RPMI8226 (cell line): ENCODE data around the gene KRCC1.
"Not testable (repeated sequence)": the region's sequence is repeated elsewhere in the genome, so short reads cannot be mapped to it uniquely, and the experiment has no call there.

Experiments
- DNase-seq: peaks from one replicate; pipeline ENCODE4 v3.0.0-alpha.2; 2015

Gene KRCC1

DNA sequence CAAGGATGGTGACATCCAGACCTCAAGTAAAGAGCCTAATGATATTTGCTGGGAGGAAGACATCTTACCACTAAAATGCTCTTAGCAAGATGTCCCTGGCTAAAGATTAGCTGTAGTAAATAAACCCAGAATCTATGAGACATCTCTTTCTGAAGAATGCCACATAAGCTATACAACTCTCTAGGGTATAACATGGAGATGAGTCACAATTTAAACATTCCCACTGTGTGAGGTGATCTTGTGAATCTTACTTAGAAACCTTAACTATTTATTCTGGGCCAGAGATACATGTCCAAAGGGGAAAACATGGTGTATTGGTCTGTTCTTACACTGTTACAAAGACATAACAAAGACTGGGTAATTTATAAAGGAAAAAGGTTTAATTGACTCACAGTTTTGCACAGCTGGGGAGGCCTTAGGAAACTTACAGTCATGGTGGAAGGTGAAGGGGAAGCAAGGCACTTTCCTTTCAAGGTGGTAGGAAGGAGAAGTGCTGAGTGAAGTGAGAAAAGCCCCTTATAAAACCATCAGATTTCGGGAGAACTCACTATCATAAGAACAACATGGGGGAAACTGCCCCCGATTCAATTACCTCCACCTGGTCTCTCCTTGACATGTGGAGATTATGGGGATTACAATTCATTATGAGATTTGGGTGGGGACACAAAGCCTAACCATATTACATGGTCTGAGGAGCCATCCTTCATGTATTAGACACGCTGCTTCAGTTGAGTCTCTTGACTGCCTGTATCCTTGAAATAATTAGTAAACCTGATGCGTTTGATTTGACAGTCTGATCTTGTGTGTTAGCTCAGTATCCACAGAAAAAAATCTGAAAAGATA is 17.1 kb downstream of the KRCC1 start:
- DNase-seq: no peak

DNA sequence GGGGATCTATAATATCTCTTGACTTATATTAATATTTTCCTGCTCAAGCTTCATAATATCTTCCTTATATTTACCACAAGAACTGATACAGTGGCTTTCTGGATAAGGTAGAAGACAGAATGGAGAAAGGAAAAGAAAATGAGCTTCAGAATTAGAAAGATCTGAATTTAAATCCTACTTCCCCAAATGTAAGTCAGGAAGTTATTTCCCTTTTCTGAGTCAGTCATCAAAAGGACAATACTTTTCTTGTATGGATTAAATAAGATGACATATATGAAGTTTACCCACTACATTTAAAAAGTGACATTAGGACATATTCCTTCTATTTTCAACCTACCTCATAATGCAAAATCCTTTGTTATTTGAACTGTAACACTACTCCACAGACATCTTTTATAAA is 19.0 kb downstream of the KRCC1 start:
- DNase-seq: no peak

DNA sequence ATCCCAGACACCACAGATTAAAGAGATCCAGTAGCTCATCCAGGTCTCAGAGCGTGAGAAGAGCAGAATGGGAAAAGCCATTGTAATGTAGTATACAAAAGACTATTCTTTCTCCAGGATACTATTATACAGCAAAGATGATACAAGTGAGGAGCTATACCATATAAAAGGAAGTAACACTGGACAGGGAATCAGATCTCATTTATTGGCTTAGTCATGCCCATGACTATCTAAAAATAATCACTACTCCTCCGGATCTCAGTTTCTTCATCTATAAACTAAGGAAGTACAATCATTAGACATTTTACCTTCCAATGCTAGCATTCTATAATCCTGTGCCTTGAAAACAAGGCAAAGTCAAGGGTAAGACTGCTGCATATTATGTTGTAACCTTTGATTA is 19.4 kb downstream of the KRCC1 start:
- DNase-seq: no peak

DNA sequence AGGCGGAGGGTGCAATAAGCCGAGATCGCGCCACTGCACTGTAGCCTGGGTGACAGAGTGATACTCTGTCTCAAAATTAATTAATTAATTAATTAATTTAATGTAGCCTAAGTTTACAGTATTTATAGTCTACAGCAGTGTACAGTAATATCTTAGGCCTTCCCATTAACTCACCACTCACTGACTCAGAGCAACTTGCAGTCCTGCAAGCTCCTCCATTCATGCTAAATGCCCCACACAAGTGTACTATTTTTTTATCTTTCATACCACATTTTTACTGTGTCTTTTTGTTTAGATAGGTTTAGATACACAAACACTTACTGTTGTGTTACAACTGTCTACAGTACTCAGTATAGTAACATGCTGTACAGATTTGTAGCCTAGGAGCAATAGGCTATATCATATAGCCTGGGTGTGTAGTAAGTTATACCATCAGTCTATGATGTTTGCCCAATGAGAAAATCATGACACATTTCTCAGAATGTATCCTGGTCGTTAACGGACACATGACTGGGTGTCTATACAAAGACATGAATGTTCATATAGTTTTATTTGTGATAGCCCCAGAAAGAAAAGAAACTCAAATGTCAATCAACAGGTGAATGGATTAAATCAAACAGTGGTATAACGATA is 23.4 kb downstream of the KRCC1 start:
- DNase-seq: no peak

DNA sequence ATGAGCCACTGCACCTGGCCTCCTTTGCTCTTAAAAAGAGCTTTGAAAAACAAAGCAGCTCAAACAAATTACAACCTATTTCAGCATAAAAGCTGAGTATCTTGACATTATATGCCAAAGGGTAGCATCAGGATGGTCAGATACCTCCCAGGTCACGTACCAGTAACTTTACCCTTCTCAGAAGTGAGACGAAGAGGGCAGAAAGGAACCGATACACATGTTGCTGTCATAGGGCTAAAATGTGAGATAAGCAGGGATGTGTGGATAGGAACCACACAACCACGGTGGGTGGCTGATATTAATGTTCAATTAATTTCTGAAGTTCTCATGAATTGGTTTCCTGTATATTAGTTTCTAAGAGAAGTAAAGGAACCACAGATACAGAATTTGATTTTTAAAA is 26.7 kb downstream of the KRCC1 start:
- no peak for DNase-seq

DNA sequence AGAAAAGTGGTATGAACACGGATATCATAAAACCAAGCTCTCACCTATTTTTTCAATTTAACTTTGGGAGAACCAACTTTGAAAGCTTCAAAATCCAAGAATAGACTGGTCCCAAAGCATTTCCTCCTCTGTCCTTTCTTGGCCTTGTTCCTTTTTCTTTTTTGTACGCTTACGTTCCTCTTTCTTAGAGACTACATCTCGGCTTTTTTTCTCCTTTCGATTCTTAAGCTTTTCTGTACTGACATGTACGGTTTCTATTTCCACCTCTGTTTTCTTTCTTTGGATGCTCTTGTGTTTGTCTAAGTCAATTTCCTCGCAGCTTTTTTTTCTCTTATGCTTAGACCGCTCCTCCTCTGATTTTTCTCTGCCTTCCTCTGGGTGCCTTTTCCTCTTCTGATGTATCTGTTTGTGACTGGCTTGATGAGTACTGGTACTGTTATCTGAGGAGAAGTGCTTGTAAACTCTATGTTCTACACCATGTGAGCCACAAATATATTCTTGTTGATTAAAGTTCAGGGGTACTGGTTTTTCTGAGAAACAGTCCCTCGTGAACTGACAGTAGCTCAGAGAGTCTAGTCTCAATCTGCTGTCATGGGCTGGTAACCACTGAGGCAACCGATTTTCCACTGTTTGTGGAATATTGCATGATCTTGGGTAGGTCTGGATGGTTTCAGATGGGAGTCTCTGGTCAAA is 27.7 kb downstream of the KRCC1 start:
- no peak for DNase-seq

DNA sequence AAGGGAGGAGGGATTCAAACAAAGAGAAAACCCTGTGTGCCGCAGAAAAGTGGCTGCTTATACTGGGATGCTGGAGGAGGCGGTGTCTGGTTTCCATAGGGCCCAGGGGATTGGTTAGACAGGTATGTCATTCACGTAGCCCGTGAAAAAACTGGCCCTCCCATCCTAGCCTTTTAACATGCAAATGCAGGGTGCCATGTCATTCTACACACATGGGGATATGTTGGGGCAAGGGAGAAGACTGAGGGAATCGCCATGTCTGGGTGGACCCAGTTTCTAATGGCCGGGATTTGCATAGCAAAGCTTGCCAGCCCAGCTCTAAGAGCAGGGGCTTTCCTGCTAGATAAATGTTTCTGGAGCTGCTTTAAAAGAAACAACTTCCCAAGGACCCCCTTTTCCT is 31.1 kb downstream of the KRCC1 start:
- DNase-seq: no peak

DNA sequence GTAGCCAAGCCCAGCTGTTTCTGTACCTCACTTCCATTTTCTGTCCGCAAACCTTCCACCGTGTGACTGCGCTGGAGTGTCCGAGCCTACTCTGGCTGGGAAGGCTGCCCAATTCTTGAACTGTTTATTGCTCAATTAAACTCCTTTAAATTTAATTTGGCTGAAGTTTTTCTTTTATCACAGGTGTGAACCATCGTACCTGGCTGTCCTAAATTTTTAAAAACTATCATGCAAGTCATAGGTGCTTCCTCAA is 33.0 kb downstream of the KRCC1 start:
- no peak for DNase-seq

DNA sequence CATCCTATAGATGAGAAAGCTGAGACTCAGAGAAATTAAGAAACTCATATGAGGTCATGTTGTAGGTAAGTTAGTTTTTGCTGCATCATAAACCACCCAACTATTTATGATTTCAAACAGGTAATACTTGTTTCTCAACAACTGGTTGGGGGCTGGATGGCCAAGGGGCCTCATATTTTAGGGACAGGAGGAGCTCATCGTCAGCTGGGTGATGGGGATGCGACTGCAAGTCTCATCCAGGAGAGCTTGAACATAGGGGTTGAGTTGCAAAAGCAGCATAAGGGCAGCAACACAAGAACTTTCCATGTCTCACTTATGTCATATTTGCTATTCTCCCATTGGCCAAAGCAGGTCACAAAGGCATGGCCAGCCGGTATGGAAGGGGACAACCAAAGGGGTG is 35.6 kb downstream of the KRCC1 start:
- no peak for DNase-seq

DNA sequence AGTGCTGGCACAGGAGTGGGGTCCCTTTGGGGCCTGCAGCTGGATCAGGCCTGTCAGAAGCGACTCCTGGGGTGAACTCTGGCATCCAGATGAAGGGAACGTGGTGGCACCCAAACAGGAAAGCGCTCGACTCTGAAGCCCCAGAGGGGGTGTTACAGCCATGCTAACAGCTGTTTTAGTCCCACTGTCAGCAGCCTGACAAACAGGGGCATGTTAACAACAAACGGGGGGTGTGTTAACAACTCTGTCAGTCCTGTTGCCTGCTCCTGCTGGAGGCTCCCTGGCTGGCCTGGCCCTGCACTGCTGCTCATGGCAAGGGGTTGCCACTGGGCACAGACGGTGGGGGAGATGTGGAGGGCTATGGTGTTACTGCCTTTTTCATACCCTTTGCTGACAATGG is 36.7 kb downstream of the KRCC1 start:
- DNase-seq: no peak

DNA sequence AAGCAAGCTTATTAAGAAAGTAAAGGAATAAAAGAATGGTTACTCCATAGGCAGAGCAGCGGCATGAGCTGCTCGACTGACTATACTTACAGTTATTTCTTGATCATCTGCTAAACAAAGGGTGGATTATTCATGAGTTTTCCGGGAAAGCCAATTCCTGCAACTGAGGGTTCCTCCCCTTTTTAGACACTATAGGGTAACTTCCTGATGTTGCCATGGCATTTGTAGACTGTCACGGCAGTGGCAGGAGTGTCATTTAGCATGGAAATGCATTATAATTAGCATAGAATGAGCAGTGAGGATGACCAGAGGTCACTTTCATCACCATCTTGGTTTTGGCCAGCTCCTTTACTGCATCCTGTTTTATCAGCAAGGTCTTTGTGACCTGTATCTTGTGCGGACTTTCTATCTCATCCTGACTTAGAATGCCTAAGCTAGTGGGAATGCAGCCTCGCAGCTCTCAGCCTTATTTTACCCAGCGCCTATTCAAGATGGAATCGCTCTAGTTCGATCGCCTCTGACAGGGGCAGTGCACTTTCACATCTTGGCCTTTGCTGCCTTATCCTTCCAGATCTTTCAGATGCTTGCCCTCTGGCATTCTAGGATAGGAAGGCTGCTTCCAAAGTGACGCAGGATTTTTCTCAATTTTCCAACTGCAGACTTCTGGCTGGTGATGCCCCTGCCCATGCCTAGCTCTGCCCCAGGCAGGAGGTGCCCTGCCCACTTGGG is 37.3 kb downstream of the KRCC1 start:
- DNase-seq: not testable (repeated sequence)

DNA sequence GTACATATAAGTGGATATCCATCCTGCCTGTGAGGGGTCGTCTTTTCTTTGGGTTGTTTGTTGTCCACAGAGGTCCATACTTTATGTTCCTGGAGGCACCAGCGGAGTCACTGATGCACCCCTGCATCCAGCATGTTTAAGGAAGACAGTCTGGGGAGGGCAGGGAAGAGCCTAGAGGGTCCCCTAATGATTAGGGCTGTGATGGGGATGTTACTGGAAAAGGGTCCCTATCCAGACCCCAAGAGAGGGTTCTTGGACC is 37.9 kb downstream of the KRCC1 start:
- DNase-seq: not testable (repeated sequence)

DNA sequence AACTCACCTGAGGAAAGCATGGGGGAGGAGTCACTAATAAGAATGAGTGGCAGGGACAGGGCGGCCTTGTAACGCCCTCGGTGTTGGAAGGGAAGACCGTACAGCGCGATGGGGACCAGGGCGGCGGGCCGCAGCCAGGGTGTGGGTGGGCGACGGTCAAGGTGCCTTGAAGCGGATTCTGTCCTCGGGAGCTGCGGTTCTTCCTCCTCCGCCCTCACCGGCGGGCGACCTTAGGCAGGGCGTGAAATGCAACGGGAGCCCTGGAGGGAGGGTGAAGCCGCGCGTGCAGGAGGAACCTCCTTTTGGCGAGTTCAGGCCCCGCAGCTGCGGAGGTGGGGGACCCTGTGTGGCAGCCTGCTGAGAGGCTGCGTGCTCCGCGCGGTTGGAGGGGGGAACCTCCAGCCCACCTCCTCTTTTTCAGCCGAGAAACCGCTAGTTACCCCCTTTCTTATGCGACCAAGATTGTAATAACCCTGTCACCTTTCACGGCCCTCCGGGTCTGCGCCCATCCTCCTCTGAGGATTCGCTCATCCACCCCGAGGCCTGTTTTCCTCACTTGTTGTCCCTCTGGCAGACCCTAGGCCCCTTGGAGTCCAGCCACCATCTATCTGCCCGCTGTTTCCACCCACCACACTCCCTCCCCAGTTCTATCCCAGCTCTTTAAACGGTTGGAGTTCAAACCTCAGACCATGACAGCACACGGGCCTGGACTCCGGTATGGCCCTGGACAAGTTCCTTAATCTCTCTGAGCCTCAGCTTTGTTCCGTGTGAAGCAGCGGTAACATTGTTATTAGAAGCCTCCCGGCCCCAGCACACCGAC is 38.4 kb downstream of the KRCC1 start:
- DNase-seq: peak; percentile 58

DNA sequence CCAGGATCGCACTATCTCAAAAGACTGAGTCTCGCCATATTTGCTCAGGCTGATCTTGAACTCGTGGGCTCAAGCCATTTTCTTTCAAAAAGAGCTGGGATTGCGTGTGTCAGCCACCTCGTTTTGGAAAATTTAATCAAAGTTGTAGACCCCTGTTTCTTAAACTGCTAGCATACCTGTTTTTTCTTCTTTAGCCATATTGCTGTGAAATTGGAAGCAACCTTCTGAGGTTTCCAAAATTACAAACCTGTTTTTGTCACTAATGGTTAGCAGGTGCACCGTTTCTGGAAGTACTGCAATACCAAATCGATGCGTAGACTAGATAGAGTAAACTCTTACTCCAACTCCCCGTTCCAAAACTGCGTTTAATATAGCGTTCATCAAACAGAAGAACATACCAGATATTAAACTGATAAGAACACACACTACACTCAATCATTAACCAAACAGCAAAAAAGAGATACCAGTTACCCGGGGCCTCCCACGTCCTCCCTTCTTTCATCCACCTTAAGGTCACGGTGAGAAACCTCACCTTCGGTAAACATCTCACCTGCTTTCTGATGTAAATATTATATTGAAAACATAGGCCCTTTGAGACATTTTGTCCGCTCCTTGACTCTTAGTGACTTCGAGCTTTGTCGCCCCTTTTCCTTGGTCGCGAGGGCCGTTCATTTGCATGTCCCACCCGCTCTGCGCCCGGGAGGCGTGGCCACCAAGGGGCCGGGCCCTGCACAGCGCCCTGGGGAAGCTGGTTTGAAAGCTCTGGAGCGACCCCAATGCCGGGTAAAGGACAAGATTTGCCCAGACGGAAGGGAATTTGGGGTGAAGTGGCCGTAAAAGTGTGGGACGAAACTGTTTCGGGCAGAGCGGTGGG is 39.3 kb downstream of the KRCC1 start, which contains the start of gene RNU2-63P:
Gene RNU2-63P (minus strand): TSS at position 462 of the 874 bp plus-strand sequence.
- DNase-seq: peak; percentile 57

DNA sequence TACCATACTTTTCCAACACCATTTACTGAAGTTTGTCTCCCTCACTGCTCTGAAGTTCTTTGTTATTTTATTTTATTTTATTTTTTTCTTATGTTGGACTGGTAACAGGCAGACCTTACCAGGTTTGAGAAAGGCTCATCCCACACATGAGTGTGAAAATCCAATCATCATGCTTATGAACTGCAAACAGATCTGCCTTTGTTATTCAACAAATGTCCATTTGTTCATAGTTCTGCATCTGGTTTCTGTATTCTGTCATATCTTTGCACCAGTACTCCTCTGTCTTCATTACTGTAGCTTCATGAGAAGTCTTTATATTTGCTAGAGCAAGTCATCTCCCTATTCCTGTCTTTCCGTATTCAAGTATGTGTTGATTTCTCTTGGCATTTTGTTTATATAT is 44.6 kb downstream of the KRCC1 start:
- DNase-seq: no peak

DNA sequence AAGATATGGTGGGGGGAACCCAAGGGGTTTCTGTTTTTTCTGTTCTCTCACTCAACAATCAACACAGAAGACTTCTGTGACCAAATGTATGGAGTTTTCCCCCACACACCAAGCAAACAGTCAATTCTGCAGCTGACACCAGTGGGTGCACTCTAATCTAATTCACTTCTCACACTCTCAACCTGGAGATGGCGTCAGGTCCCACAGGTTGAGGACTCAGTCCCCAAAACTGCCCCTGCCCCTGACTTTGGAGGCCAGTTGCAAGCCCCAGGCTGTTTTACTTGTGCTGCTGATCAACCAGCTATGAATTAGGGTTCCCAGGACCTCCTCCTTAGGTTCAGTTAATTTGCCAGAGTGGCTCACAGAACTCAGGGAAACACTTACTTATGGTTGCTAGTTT is 45.4 kb downstream of the KRCC1 start:
- DNase-seq: no peak

DNA sequence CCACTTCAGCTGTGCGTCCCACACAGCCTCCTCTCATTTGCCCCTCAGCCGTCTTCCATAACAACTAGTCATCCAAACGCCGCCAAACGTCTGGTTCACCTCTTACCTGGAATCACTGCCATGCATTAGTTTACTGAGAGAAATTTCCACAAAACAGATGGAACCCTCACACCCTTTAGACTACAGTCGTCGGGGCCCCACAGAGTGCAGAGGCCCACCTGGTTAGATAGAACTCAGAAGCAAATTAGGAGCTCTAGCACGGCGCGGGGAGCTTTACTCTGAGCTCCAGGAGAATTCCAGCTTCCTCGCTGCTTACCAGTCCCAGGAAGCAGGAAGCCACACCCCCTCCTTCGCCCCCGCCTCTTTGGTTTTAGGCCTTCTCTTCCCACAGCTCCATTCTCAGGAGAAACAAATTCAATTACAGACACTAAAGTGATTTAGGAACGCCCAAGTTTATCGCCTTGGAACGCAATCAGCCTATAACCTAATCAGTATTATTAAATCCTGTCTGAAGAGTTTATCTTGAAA is 48.6 kb downstream of the KRCC1 start:
- no peak for DNase-seq

DNA sequence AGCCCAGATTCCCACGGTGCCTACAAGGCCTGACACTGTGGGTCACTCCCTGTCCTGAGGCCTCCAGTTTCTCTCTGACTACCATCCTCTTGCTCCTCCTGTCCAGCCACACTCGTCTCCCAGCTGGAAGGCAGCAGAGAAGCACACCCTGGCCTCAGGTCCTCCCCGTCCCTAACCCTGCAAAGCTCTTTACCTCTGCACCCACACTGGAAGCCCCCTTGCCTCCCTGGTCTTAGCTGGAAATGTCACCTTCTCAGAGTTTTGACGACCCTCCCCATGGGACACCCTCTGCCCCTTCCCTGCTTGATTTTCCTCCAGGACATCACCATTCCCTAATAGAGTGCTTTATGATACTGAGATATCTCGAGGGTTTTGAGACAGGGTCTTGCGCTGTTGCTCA is 49.8 kb downstream of the KRCC1 start:
- DNase-seq: no peak

DNA sequence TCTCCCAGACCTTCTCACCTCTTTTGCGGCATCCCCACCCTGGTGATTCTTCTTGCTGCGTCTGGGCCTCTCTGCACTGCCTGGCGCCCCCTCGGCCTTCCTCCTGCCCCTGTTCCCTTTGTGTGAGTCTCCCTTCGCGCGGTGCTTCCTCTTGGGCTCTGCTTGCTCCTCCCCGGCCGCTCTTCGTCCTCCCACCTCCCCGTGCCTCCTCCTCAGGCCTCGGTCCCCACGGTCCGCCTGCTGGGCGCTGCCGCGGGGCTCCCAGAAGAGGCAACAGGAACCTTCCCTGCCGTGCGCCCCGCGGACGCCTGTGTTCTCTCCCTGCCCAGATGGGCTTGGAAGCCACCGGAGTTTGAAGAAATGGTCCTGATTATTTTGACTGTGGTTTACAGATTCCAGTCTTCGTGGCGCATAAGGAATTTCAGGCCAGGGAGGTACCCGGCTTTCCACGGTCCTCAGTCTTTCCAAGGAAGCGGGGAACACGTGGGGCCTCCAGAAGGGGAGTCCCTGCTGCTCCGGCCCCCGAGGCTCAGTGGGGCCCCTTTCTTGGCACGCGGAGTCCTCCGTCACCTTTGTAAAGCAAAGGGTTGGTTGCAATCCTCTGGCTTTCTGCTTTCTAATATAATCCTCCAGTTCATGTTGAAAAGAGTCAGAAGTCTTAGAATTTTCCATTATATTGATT is 52.4 kb downstream of the KRCC1 start:
- DNase-seq: no peak

DNA sequence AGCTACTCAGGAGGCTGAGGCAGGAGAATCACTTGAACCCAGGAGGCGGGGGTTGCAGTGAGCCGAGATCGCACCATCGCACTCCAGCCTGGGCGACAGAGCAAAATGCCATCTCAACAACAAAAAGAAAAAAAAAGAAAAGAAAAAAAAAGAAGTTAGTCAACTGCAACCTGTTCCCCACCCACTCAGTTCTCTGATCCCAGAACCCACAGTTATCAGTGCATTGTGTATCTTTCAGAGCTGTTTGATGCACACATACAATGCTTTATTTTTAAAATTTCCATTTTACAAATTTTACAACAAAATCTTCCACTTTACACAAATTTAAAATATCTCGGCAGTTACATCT is 53.2 kb downstream of the KRCC1 start:
- DNase-seq: no peak

DNA sequence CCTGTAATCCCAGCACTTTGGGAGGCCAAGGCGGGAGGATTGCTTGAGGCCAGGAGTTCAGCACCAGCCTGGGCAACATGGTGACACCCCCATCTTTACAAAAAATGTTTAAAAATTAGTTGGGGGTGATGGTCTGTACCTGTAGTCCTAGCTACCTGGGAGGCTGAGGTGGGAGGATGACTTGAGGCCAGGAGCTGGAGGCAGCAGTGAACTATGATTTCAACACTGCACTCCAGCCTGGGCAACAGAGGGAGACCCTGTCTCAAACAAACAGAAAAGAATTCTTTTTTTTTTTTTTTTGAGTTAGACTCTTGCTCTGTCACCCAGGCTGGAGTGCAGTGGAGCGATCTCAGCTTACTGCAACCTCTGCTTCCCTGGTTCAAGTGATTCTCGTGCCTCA is 55.1 kb downstream of the KRCC1 start:
- DNase-seq: not testable (repeated sequence)
